Activated T-cell treated with anti-CD3 and anti-CD28 coated beads, Interleukin-2, amount 50 U/mL, for 24 hours (primary cell): Measurements from ENCODE around the gene AGPAT4.

Experiments used
- DNase-seq: peaks from one replicate; pipeline ENCODE4 v3.0.0-alpha.2; 2020
- H3K27ac Mint-ChIP-seq: 2 replicates; pipeline ENCODE4 v1.8.0; 2020; ENCODE audit warnings: mild to moderate bottlenecking, mixed read lengths
- H3K27me3 Mint-ChIP-seq: 2 replicates; pipeline ENCODE4 v1.8.0; 2020; ENCODE audit warnings: mixed read lengths
- H3K36me3 Mint-ChIP-seq: 2 replicates; pipeline ENCODE4 v1.8.0; 2020; ENCODE audit warnings: low read depth, mixed read lengths
- H3K4me1 Mint-ChIP-seq: 2 replicates; pipeline ENCODE4 v1.8.0; 2020; ENCODE audit warnings: low read depth, mixed read lengths
- H3K4me3 Mint-ChIP-seq: 2 replicates; pipeline ENCODE4 v1.8.0; 2020; ENCODE audit warnings: mild to moderate bottlenecking, moderate library complexity, mixed read lengths
- H3K9me3 Mint-ChIP-seq: 2 replicates; pipeline ENCODE4 v1.8.0; 2020; ENCODE audit warnings: mixed read lengths

AGPAT4 gene

GRCh38 chr6:161171207-161171606 lies 102.7 kb downstream of the AGPAT4 start:
- H3K4me1 Mint-ChIP-seq: no peaks in the 10 kb centered on the region
- no peak for DNase-seq
- no peak overlapping the region for H3K27ac Mint-ChIP-seq
- no peaks in the 10 kb centered on the region for H3K27me3 Mint-ChIP-seq
- no peak overlapping the region for H3K4me3 Mint-ChIP-seq
- peaks cover 3% of the 10 kb centered on the region for H3K36me3 Mint-ChIP-seq
- H3K9me3 Mint-ChIP-seq: peaks cover 14% of the 10 kb centered on the region

- H3K36me3 Mint-ChIP-seq: peaks cover 17% of the 10 kb centered on the region
- no peak overlapping the region for H3K27ac Mint-ChIP-seq
- no peaks in the 10 kb centered on the region for H3K4me1 Mint-ChIP-seq
- DNase-seq: no peak
- H3K9me3 Mint-ChIP-seq: peaks cover 6% of the 10 kb centered on the region
- no peaks in the 10 kb centered on the region for H3K27me3 Mint-ChIP-seq
- H3K4me3 Mint-ChIP-seq: no peak overlapping the region
Observed at GRCh38 chr6:161169696-161170095, 104.2 kb downstream of the AGPAT4 start.

GRCh38 chr6:161169035-161169434 lies 104.8 kb downstream of the AGPAT4 start:
- H3K4me1 Mint-ChIP-seq: no peaks in the 10 kb centered on the region
- no peak overlapping the region for H3K27ac Mint-ChIP-seq
- H3K4me3 Mint-ChIP-seq: no peak overlapping the region
- peaks cover 22% of the 10 kb centered on the region for H3K36me3 Mint-ChIP-seq
- peaks cover 6% of the 10 kb centered on the region for H3K9me3 Mint-ChIP-seq
- DNase-seq: no peak
- no peaks in the 10 kb centered on the region for H3K27me3 Mint-ChIP-seq

- no peak for DNase-seq
- H3K27me3 Mint-ChIP-seq: no peaks in the 10 kb centered on the region
- H3K36me3 Mint-ChIP-seq: peaks cover 24% of the 10 kb centered on the region
- no peaks in the 10 kb centered on the region for H3K4me1 Mint-ChIP-seq
- no peak overlapping the region for H3K27ac Mint-ChIP-seq
- H3K4me3 Mint-ChIP-seq: no peak overlapping the region
- H3K9me3 Mint-ChIP-seq: peaks cover 3% of the 10 kb centered on the region
Observed at GRCh38 chr6:161168281-161168891, 105.5 kb downstream of the AGPAT4 start.

- Mint-ChIP-seq H3K4me3 (no peak overlapping the region), H3K27me3 (no peaks in the 10 kb centered on the region), H3K4me1 (no peaks in the 10 kb centered on the region)
Observed at GRCh38 chr6:161166677-161167076, 107.2 kb downstream of the AGPAT4 start.

GRCh38 chr6:161166176-161166575 lies 107.7 kb downstream of the AGPAT4 start:
- Mint-ChIP-seq H3K36me3 (peaks cover 37% of the 10 kb centered on the region), H3K4me1 (no peaks in the 10 kb centered on the region), H3K27me3 (no peaks in the 10 kb centered on the region), H3K4me3 (no peak overlapping the region), H3K9me3 (no peaks in the 10 kb centered on the region), H3K27ac (no peak overlapping the region)
- DNase-seq: no peak

More at GRCh38 chr6:161166677-161167076, 107.2 kb downstream of the AGPAT4 start:
- Mint-ChIP-seq H3K27ac (no peak overlapping the region), H3K9me3 (no peaks in the 10 kb centered on the region), H3K36me3 (peaks cover 36% of the 10 kb centered on the region)
- no peak for DNase-seq

- Mint-ChIP-seq H3K9me3 (no peaks in the 10 kb centered on the region), H3K36me3 (peaks cover 43% of the 10 kb centered on the region), H3K4me3 (no peak overlapping the region), H3K4me1 (no peaks in the 10 kb centered on the region), H3K27me3 (no peaks in the 10 kb centered on the region), H3K27ac (no peak overlapping the region)
- no peak for DNase-seq
Observed at GRCh38 chr6:161164182-161164625, 109.7 kb downstream of the AGPAT4 start.

- Mint-ChIP-seq H3K36me3 (peaks cover 44% of the 10 kb centered on the region), H3K4me1 (no peaks in the 10 kb centered on the region)
- no peak for DNase-seq
Observed at GRCh38 chr6:161163466-161164181, 110.2 kb downstream of the AGPAT4 start.

GRCh38 chr6:161162722-161163121 lies 111.1 kb downstream of the AGPAT4 start:
- DNase-seq: no peak
- peaks cover 50% of the 10 kb centered on the region for H3K36me3 Mint-ChIP-seq
- no peaks in the 10 kb centered on the region for H3K4me1 Mint-ChIP-seq
- H3K27me3 Mint-ChIP-seq: no peaks in the 10 kb centered on the region
- no peak overlapping the region for H3K27ac Mint-ChIP-seq
- peaks cover 6% of the 10 kb centered on the region for H3K9me3 Mint-ChIP-seq
- H3K4me3 Mint-ChIP-seq: no peak overlapping the region

More at GRCh38 chr6:161163466-161164181, 110.2 kb downstream of the AGPAT4 start:
- H3K9me3 Mint-ChIP-seq: no peaks in the 10 kb centered on the region
- no peaks in the 10 kb centered on the region for H3K27me3 Mint-ChIP-seq
- H3K27ac Mint-ChIP-seq: no peak overlapping the region
- H3K4me3 Mint-ChIP-seq: no peak overlapping the region

- no peak overlapping the region for H3K4me3 Mint-ChIP-seq
- peaks cover 52% of the 10 kb centered on the region for H3K36me3 Mint-ChIP-seq
- H3K9me3 Mint-ChIP-seq: peaks cover 8% of the 10 kb centered on the region
- no peaks in the 10 kb centered on the region for H3K4me1 Mint-ChIP-seq
- H3K27me3 Mint-ChIP-seq: no peaks in the 10 kb centered on the region
- DNase-seq: no peak
- no peak overlapping the region for H3K27ac Mint-ChIP-seq
Observed at GRCh38 chr6:161161889-161162624, 111.8 kb downstream of the AGPAT4 start.

GRCh38 chr6:161161121-161161520 lies 112.7 kb downstream of the AGPAT4 start:
- Mint-ChIP-seq H3K27me3 (no peaks in the 10 kb centered on the region), H3K4me1 (no peaks in the 10 kb centered on the region), H3K27ac (no peak overlapping the region), H3K36me3 (peaks cover 53% of the 10 kb centered on the region), H3K4me3 (no peak overlapping the region), H3K9me3 (peaks cover 8% of the 10 kb centered on the region)
- no peak for DNase-seq

GRCh38 chr6:161154796-161155335 lies 119.0 kb downstream of the AGPAT4 start:
- Mint-ChIP-seq H3K36me3 (peaks cover 22% of the 10 kb centered on the region), H3K27ac (no peak overlapping the region), H3K4me1 (no peaks in the 10 kb centered on the region), H3K27me3 (no peaks in the 10 kb centered on the region), H3K4me3 (no peak overlapping the region), H3K9me3 (peaks cover 8% of the 10 kb centered on the region)
- no peak for DNase-seq

- H3K4me1 Mint-ChIP-seq: no peaks in the 10 kb centered on the region
- H3K4me3 Mint-ChIP-seq: no peak overlapping the region
- H3K36me3 Mint-ChIP-seq: peaks cover 24% of the 10 kb centered on the region
- H3K27me3 Mint-ChIP-seq: no peaks in the 10 kb centered on the region
- DNase-seq: no peak
- peaks cover 8% of the 10 kb centered on the region for H3K9me3 Mint-ChIP-seq
- H3K27ac Mint-ChIP-seq: no peak overlapping the region
Observed at GRCh38 chr6:161153725-161154124, 120.1 kb downstream of the AGPAT4 start.

- Mint-ChIP-seq H3K27ac (no peak overlapping the region), H3K27me3 (no peaks in the 10 kb centered on the region), H3K4me3 (no peak overlapping the region), H3K9me3 (peaks cover 6% of the 10 kb centered on the region), H3K4me1 (no peaks in the 10 kb centered on the region), H3K36me3 (peaks cover 22% of the 10 kb centered on the region)
- no peak for DNase-seq
Observed at GRCh38 chr6:161152907-161153662, 120.8 kb downstream of the AGPAT4 start.
